HL-60 (cell line): Measurements from ENCODE around the gene ANKRD31.
"Not testable (repeated sequence)": the region's sequence is repeated elsewhere in the genome, so short reads cannot be mapped to it uniquely, and the experiment has no call there.

Experiments used
- GABPA ChIP-seq: IDR thresholded peaks from 2 replicates; pipeline ENCODE4 v1.6.1; 2012; ENCODE audit warnings: low read depth
- POLR2AphosphoS5 ChIP-seq: IDR thresholded peaks from 2 replicates; pipeline ENCODE4 v1.6.1; 2012; ENCODE audit warnings: low read depth
- SPI1 ChIP-seq: IDR thresholded peaks from 2 replicates; pipeline ENCODE4 v1.6.1; 2012; ENCODE audit warnings: low read depth, mild to moderate bottlenecking, borderline replicate concordance
- TF ChIP-seq, protein P1 (sequence below): IDR thresholded peaks from one replicate; pipeline ENCODE4 v1.5.1; 2011; ENCODE audit warnings: low read length, control low read depth, inconsistent platforms; ENCODE audit not compliant: insufficient read depth
- TF ChIP-seq, protein P2 (sequence below): IDR thresholded peaks from 2 replicates; pipeline ENCODE4 v1.6.1; 2012; ENCODE audit warnings: low read depth; ENCODE audit not compliant: insufficient replicate concordance

GRCh38 chr5:75174872-75175271, 61.8 kb downstream of the ANKRD31 start:
- TF ChIP-seq, protein P1, sequence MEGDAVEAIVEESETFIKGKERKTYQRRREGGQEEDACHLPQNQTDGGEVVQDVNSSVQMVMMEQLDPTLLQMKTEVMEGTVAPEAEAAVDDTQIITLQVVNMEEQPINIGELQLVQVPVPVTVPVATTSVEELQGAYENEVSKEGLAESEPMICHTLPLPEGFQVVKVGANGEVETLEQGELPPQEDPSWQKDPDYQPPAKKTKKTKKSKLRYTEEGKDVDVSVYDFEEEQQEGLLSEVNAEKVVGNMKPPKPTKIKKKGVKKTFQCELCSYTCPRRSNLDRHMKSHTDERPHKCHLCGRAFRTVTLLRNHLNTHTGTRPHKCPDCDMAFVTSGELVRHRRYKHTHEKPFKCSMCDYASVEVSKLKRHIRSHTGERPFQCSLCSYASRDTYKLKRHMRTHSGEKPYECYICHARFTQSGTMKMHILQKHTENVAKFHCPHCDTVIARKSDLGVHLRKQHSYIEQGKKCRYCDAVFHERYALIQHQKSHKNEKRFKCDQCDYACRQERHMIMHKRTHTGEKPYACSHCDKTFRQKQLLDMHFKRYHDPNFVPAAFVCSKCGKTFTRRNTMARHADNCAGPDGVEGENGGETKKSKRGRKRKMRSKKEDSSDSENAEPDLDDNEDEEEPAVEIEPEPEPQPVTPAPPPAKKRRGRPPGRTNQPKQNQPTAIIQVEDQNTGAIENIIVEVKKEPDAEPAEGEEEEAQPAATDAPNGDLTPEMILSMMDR: not testable (repeated sequence)
- not testable (repeated sequence) for TF ChIP-seq SPI1, POLR2AphosphoS5, GABPA
- TF ChIP-seq, protein P2, sequence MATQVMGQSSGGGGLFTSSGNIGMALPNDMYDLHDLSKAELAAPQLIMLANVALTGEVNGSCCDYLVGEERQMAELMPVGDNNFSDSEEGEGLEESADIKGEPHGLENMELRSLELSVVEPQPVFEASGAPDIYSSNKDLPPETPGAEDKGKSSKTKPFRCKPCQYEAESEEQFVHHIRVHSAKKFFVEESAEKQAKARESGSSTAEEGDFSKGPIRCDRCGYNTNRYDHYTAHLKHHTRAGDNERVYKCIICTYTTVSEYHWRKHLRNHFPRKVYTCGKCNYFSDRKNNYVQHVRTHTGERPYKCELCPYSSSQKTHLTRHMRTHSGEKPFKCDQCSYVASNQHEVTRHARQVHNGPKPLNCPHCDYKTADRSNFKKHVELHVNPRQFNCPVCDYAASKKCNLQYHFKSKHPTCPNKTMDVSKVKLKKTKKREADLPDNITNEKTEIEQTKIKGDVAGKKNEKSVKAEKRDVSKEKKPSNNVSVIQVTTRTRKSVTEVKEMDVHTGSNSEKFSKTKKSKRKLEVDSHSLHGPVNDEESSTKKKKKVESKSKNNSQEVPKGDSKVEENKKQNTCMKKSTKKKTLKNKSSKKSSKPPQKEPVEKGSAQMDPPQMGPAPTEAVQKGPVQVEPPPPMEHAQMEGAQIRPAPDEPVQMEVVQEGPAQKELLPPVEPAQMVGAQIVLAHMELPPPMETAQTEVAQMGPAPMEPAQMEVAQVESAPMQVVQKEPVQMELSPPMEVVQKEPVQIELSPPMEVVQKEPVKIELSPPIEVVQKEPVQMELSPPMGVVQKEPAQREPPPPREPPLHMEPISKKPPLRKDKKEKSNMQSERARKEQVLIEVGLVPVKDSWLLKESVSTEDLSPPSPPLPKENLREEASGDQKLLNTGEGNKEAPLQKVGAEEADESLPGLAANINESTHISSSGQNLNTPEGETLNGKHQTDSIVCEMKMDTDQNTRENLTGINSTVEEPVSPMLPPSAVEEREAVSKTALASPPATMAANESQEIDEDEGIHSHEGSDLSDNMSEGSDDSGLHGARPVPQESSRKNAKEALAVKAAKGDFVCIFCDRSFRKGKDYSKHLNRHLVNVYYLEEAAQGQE: not testable (repeated sequence)
